CD8-positive, alpha-beta memory T cell (primary cell): ENCODE measurements around the gene TCF7L2. TPM values are rescaled to one million over a fixed set of nuclear protein-coding genes. Genes with fewer than 3 reads are reported as not detected.

Experiments
- CTCF ChIA-PET: fragments of 350-600 bp; sonication (Branson Sonifier 250); formaldehyde crosslinking; loops from one replicate; lab custom pipeline; 2021; ENCODE audit warnings: antibody characterized with exemption; lab: Charles Lee
- POLR2A ChIA-PET: fragments of 350-600 bp; sonication (Branson Sonifier 250); formaldehyde crosslinking; loops from one replicate; lab custom pipeline; 2021; ENCODE audit warnings: antibody characterized with exemption; lab: Charles Lee
- DNase-seq, 5 donors: peaks; one replicate each; pipeline versions ENCODE4 v3.0.0 to v3.0.0-alpha.2; 2020 to 2022; ENCODE audit warnings: mixed read lengths in 1 of 5
- H3K27ac ChIP-seq: one replicate; pipeline ENCODE4 v1.7.0; 2013; ENCODE audit warnings: low read depth, mild to moderate bottlenecking, low read length, moderate library complexity
- H3K27me3 ChIP-seq: 2 replicates; pipeline ENCODE4 v1.7.0; 2013; ENCODE audit warnings: low read length, mild to moderate bottlenecking; ENCODE audit not compliant: insufficient read depth, poor library complexity, severe bottlenecking
- H3K36me3 ChIP-seq: 2 replicates; pipeline ENCODE4 v1.7.0; 2013; ENCODE audit warnings: mild to moderate bottlenecking, low read length, moderate library complexity; ENCODE audit not compliant: insufficient read depth
- H3K4me1 ChIP-seq: 2 replicates; pipeline ENCODE4 v1.7.0; 2013; ENCODE audit warnings: mild to moderate bottlenecking, low read length, moderate library complexity; ENCODE audit not compliant: insufficient read depth
- H3K4me3 ChIP-seq: 2 replicates; pipeline ENCODE4 v1.7.0; 2013; ENCODE audit warnings: mild to moderate bottlenecking, low read length
- H3K9me3 ChIP-seq: 2 replicates; pipeline ENCODE4 v1.7.0; 2013; ENCODE audit warnings: mild to moderate bottlenecking, low read length
- H3K27ac Mint-ChIP-seq, 8 donors: one replicate each; pipeline ENCODE4 v1.8.0; 2020 to 2021; ENCODE audit warnings: mixed read lengths in 8 of 8, mild to moderate bottlenecking in 6 of 8, inconsistent platforms in 3 of 8, moderate library complexity in 3 of 8
- H3K27me3 Mint-ChIP-seq, 2 donors: one replicate each; pipeline ENCODE4 v1.8.0; 2020 to 2021; ENCODE audit warnings: mixed read lengths in 2 of 2, mild to moderate bottlenecking in 1 of 2, moderate library complexity in 1 of 2
- H3K36me3 Mint-ChIP-seq, 3 donors: one replicate each; pipeline ENCODE4 v1.8.0; 2020 to 2021; ENCODE audit warnings: mixed read lengths in 3 of 3, inconsistent platforms in 1 of 3, mild to moderate bottlenecking in 1 of 3
- H3K4me1 Mint-ChIP-seq, 3 donors: one replicate each; pipeline ENCODE4 v1.8.0; 2020 to 2021; ENCODE audit warnings: mixed read lengths in 3 of 3, inconsistent platforms in 1 of 3, mild to moderate bottlenecking in 1 of 3
- H3K4me3 Mint-ChIP-seq, 7 donors: one replicate each; pipeline ENCODE4 v1.8.0; 2020 to 2021; ENCODE audit warnings: mixed read lengths in 7 of 7, mild to moderate bottlenecking in 6 of 7, moderate library complexity in 4 of 7, inconsistent platforms in 2 of 7
- H3K9me3 Mint-ChIP-seq, 5 donors: one replicate each; pipeline ENCODE4 v1.8.0; 2020 to 2022; ENCODE audit warnings: mixed read lengths in 5 of 5, mild to moderate bottlenecking in 3 of 5, moderate library complexity in 2 of 5, inconsistent platforms in 1 of 5
- polyA plus RNA-seq: library from polyadenylated mRNA; unstranded; fragments of 300-500 nt; fragmentation: Illumina TruSeq; gene quantifications from one replicate; pipeline ENCODE4 v1.2.3, GENCODE V29; 2021
- total RNA-seq, 2 experiments: library from RNA; stranded (reverse); gene quantifications; one replicate each; pipeline ENCODE4 v1.2.3, GENCODE V29; 2021

The TCF7L2 gene
- total and polyA plus RNA-seq, 3 experiments from 2014 or later = 0.81 to 1.8 (median 0.89) TPM

DNA sequence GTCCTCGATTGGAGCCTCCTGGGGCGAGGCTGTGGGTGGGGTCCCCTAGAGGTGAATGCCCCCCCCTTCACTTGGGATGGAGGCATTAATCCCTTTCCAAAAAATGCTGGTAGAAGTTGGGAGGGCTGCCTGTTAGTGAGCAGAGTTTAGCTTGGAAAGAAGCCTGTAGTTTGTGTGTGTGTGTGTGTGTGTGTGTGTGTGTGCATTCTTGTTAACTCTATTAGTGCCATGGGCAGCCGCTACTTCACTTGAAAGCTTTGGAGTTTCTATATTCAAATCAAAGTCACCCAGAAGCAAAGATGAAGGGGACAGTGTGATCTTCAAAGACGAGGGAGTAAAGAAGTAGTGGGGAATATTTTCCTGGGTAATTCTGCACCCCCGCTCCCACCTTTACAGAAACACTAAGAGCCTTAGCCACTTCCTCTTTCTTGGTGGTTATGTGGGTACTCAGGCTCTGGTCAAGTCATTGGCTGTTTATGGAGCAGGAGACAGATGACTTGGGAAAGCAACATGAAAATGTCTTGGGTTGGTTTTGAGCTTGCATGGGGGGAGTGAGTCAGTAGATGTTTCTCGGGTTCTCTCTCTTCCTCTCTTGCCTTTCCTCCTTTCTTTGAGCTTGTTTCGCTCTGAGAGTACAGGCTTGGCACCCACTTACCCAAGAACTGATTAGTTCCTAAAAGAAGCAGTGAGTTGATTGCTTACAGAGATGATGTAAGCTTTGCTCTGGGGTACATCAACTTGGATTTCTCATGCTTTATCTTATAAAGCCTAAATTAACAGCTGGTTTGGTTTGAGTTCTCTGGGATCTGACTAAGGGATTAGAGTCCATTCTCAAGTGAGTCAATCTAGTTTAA lies 35.9 kb downstream of the TCF7L2 start:
- CTCF ChIA-PET = no interaction called here
- Histone ChIP-seq H3K4me1 (peaks cover 17% of the 10 kb centered on the region), H3K9me3 (no peaks in the 10 kb centered on the region), H3K36me3 (no peaks in the 10 kb centered on the region), H3K4me3 (no peak overlapping the region), H3K27me3 (peaks cover 8% of the 10 kb centered on the region), H3K27ac (no peak overlapping the region)
- POLR2A ChIA-PET = no interaction called here
- no peaks in the 10 kb centered on the region for H3K9me3 Mint-ChIP-seq
- H3K4me1 Mint-ChIP-seq = peaks cover 28 to 32% (median 28%) of the 10 kb centered on the region in 3 donors
- peaks cover 0 to 5% (median 1%) of the 10 kb centered on the region in 3 donors for H3K36me3 Mint-ChIP-seq
- H3K4me3 Mint-ChIP-seq = peak overlapping the region in 1 of 7 donors; percentile 48
- DNase-seq = no peak
- H3K27me3 Mint-ChIP-seq = peaks cover 16 to 19% of the 10 kb centered on the region in 2 donors
- H3K27ac Mint-ChIP-seq = peak overlapping the region in 1 of 8 donors; percentile 23

DNA sequence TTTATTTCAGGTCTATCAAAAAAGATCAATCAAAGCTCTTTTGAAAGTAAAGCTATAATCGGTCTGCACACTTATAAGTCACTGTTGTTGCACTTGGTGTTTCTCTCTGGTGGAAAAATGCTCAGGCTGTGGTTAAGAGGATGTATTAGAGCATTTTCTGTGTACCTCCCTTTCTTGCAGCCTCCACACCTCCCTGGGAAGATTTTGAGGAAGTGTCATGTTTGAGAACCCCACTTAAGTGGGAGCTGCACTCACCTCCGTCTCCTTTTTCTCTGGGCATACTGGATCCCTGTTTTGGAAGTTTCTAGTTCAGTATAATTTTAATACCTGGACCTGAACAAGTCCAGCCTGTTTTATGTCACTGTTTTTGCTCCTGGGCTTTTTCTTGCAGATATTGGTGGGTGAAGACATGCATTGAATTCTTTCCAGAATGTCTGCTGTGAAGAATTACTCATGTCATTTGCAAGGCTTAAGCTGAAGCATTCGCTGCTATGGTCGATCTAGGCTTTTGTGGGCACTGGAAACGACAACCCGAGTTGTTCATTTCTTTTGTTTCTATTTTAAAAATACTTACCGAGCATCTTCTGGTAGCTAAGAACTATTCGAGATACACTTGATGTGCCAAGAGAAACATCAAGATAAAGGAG lies 36.6 kb downstream of the TCF7L2 start:
- no peak overlapping the region for H3K4me3 ChIP-seq
- no peaks in the 10 kb centered on the region for H3K9me3 ChIP-seq
- Mint-ChIP-seq H3K4me1 (peaks cover 21 to 24% (median 22%) of the 10 kb centered on the region in 3 donors), H3K4me3 (no peak overlapping the region), H3K9me3 (no peaks in the 10 kb centered on the region), H3K36me3 (peaks cover 0 to 5% (median 1%) of the 10 kb centered on the region in 3 donors), H3K27ac (no peak overlapping the region), H3K27me3 (peaks cover 16 to 18% of the 10 kb centered on the region in 2 donors)
- CTCF ChIA-PET = no interaction called here
- DNase-seq = no peak
- peaks cover 8% of the 10 kb centered on the region for H3K27me3 ChIP-seq
- POLR2A ChIA-PET = no interaction called here
- peaks cover 10% of the 10 kb centered on the region for H3K4me1 ChIP-seq
- H3K36me3 ChIP-seq = no peaks in the 10 kb centered on the region
- no peak overlapping the region for H3K27ac ChIP-seq

DNA sequence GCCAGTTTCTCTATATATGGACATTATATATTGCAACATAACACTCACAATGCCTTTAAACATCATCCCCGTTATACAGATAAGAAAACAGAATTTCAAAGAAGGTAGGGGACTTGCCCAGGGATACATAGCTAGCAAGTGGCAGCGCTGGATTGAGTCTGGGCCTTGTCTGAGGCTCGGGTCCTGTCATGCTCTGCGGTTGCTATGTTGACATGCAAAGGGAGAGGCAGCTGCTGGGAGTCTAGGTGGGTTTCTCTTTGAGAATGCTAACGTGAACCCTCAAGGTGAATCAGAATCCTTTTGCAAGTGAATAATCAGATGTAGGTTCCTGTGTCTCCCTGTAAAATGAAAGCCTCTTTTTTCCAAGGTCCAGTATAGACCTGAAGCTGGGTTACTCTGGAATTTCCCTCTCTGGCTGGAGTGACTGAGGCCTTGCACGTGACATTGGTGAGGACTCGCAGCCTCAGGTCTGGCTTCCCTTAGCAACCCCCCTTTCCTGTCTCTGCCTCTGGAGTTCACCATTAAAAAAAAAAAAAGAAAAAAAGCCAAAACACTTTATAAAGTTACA lies 38.9 kb downstream of the TCF7L2 start:
- Histone ChIP-seq H3K27ac (no peak overlapping the region), H3K36me3 (no peaks in the 10 kb centered on the region), H3K27me3 (peaks cover 8% of the 10 kb centered on the region), H3K9me3 (no peaks in the 10 kb centered on the region), H3K4me3 (no peak overlapping the region), H3K4me1 (peaks cover 6% of the 10 kb centered on the region)
- Mint-ChIP-seq H3K27me3 (peaks cover 16 to 19% of the 10 kb centered on the region in 2 donors), H3K36me3 (peaks cover 0 to 5% (median 1%) of the 10 kb centered on the region in 3 donors), H3K9me3 (no peaks in the 10 kb centered on the region), H3K4me1 (peaks cover 16 to 20% (median 18%) of the 10 kb centered on the region in 3 donors), H3K4me3 (no peak overlapping the region), H3K27ac (no peak overlapping the region)
- POLR2A ChIA-PET = no interaction called here
- no peak for DNase-seq
- CTCF ChIA-PET = no interaction called here

DNA sequence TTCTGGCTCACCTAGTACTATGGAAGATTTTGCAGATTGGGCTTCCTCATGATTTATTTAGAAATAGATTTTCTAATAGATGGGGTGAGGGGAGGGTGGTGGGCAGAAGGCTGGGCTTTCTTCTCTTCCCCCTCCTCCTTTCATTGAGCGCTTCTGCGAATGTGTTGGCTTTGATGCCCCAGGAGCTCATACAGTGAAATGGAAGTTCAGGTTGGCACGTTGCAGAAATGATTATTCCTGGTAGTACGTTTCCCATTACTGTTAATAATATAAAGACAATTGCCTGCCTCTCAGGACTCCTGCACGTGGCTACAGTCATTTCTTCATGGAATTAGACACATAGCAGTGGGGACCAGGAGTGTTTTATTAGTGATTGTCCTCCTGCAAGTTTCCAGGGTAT lies 39.8 kb downstream of the TCF7L2 start:
- H3K36me3 Mint-ChIP-seq = peaks cover 0 to 5% (median 4%) of the 10 kb centered on the region in 3 donors
- H3K27ac Mint-ChIP-seq = no peak overlapping the region
- H3K9me3 ChIP-seq = no peaks in the 10 kb centered on the region
- peaks cover 6% of the 10 kb centered on the region for H3K4me1 ChIP-seq
- H3K4me3 ChIP-seq = no peak overlapping the region
- no peak overlapping the region for H3K4me3 Mint-ChIP-seq
- H3K4me1 Mint-ChIP-seq = peaks cover 16 to 18% (median 17%) of the 10 kb centered on the region in 3 donors
- CTCF ChIA-PET = no interaction called here
- peaks cover 8% of the 10 kb centered on the region for H3K27me3 ChIP-seq
- no peak overlapping the region for H3K27ac ChIP-seq
- POLR2A ChIA-PET = no interaction called here
- no peaks in the 10 kb centered on the region for H3K36me3 ChIP-seq
- no peak for DNase-seq
- H3K9me3 Mint-ChIP-seq = no peaks in the 10 kb centered on the region
- peaks cover 12 to 15% of the 10 kb centered on the region in 2 donors for H3K27me3 Mint-ChIP-seq

DNA sequence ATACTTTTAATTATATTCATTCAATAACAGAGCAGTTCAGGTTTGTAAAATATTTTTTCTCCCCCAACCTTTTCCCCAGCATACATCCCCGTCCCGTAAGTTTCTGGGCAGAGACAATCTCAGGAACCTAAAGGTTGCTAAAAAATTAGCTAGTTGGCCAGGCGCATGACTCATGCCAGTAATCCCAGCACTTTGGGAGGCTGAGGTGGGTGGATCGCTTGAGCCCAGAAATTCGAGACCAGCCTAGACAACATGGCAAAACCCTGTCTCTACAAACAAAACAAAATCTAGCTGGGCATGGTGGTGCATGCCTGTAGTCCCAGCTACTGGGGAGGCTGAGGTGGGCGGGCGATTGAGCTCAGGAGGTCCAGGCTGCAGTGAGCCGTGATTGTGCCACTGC lies 40.2 kb downstream of the TCF7L2 start:
- Histone ChIP-seq H3K27ac (no peak overlapping the region), H3K36me3 (no peaks in the 10 kb centered on the region), H3K4me1 (peaks cover 6% of the 10 kb centered on the region), H3K9me3 (no peaks in the 10 kb centered on the region), H3K27me3 (peaks cover 8% of the 10 kb centered on the region), H3K4me3 (no peak overlapping the region)
- H3K27ac Mint-ChIP-seq = no peak overlapping the region
- no peak for DNase-seq
- H3K27me3 Mint-ChIP-seq = peaks cover 8 to 13% of the 10 kb centered on the region in 2 donors
- H3K9me3 Mint-ChIP-seq = no peaks in the 10 kb centered on the region
- CTCF ChIA-PET = no interaction called here
- no peak overlapping the region for H3K4me3 Mint-ChIP-seq
- peaks cover 0 to 5% (median 4%) of the 10 kb centered on the region in 3 donors for H3K36me3 Mint-ChIP-seq
- peaks cover 14 to 18% (median 16%) of the 10 kb centered on the region in 3 donors for H3K4me1 Mint-ChIP-seq
- POLR2A ChIA-PET = no interaction called here

DNA sequence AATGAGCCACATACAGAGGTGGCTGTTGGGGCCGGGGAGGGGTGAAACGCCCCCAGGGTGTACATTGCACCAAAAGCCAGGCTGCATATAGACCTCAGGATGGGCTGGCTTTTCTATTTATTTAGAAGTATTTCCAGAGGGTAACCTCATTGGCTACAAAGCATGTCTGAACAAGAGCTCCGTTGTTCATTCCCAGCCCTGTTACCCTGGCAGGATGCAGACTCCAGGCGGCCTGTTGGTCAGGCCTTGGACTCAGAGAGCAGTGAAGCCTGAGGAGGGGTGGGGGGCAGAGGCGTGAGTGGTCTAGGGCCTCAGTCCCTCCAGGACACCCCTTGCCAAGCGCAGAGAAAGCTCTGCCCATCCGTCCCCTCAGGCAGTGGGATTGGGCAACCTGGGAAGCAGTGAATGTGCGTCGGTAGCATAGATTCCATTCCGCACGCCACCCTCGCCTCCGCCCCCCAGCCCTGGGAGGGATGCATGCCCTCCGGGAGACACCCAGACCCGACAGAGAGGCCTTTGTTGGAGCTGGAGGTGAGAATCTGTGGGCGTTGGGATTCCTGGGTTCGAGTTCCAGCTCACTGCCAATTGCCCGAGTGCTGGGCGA lies 41.9 kb downstream of the TCF7L2 start:
- ChIA-PET POLR2A (no interaction called here), CTCF (no interaction called here)
- Mint-ChIP-seq H3K9me3 (no peaks in the 10 kb centered on the region), H3K4me3 (no peak overlapping the region), H3K27me3 (peaks cover 0 to 5% of the 10 kb centered on the region in 2 donors), H3K4me1 (peaks cover 0 to 4% (median 0%) of the 10 kb centered on the region in 3 donors), H3K36me3 (peaks cover 0 to 5% (median 4%) of the 10 kb centered on the region in 3 donors), H3K27ac (no peak overlapping the region)
- Histone ChIP-seq H3K27me3 (no peaks in the 10 kb centered on the region), H3K4me3 (no peak overlapping the region), H3K36me3 (no peaks in the 10 kb centered on the region), H3K9me3 (no peaks in the 10 kb centered on the region), H3K27ac (no peak overlapping the region), H3K4me1 (no peaks in the 10 kb centered on the region)
- DNase-seq = no peak

DNA sequence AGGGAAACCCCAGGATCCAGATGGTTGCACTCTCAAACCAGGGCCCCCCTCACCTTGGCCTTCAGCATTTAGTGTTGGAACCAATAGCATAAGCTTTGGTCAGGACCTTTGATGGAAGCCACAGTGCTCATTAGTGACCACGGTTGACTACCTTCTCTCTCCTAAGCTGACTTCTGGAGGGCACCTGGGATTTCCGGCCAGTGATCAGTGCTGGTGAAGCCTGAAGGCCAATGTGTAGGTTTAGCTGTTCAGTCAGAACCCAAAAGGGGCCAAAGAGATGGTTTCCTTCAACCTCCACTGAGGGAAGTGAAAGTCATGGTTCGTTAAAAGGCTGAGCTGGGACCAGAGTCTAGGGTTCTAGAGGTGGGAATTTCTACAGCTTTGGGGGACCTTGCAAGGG lies 46.4 kb downstream of the TCF7L2 start:
- Histone ChIP-seq H3K4me3 (no peak overlapping the region), H3K9me3 (no peaks in the 10 kb centered on the region), H3K27ac (no peak overlapping the region), H3K4me1 (no peaks in the 10 kb centered on the region), H3K36me3 (no peaks in the 10 kb centered on the region), H3K27me3 (no peaks in the 10 kb centered on the region)
- POLR2A ChIA-PET = no interaction called here
- Mint-ChIP-seq H3K4me1 (peaks cover 0 to 2% (median 0%) of the 10 kb centered on the region in 3 donors), H3K4me3 (no peak overlapping the region), H3K27ac (peak overlapping the region in 1 of 8 donors; percentile 25), H3K27me3 (peaks cover 0 to 3% of the 10 kb centered on the region in 2 donors), H3K36me3 (peaks cover 0 to 2% (median 0%) of the 10 kb centered on the region in 3 donors), H3K9me3 (no peaks in the 10 kb centered on the region)
- CTCF ChIA-PET = no interaction called here
- no peak for DNase-seq
